Nephron (organoid): ENCODE data around the gene DOK7.

Source experiments
- H3K27ac Mint-ChIP-seq, 3 experiments: 2 replicates each; pipeline ENCODE4 v1.8.0; 2020; ENCODE audit warnings: mixed read lengths in 3 of 3, mild to moderate bottlenecking in 2 of 3, moderate library complexity in 1 of 3
- H3K27me3 Mint-ChIP-seq: 2 replicates; pipeline ENCODE4 v1.8.0; 2021; ENCODE audit warnings: low read depth, mild to moderate bottlenecking, moderate library complexity, mixed read lengths
- H3K36me3 Mint-ChIP-seq: 2 replicates; pipeline ENCODE4 v1.8.0; 2020; ENCODE audit warnings: low read depth, mixed read lengths
- H3K4me1 Mint-ChIP-seq: 2 replicates; pipeline ENCODE4 v1.8.0; 2020; ENCODE audit warnings: mixed read lengths
- H3K4me3 Mint-ChIP-seq, 3 experiments: 2 replicates each; pipeline ENCODE4 v1.8.0; 2020; ENCODE audit warnings: mild to moderate bottlenecking in 3 of 3, mixed read lengths in 3 of 3, moderate library complexity in 2 of 3
- H3K9me3 Mint-ChIP-seq: 2 replicates; pipeline ENCODE4 v1.8.0; 2020; ENCODE audit warnings: mixed read lengths
- TF ChIP-seq, protein P1 (sequence below), 3 experiments: fragments of 200-600 bp; sonication (generic); IDR thresholded peaks; one replicate each; pipeline ENCODE4 v1.5.0; 2021; ENCODE audit warnings: antibody characterized with exemption in 3 of 3; ENCODE audit not compliant: unreplicated experiment in 3 of 3

The DOK7 gene

DNA sequence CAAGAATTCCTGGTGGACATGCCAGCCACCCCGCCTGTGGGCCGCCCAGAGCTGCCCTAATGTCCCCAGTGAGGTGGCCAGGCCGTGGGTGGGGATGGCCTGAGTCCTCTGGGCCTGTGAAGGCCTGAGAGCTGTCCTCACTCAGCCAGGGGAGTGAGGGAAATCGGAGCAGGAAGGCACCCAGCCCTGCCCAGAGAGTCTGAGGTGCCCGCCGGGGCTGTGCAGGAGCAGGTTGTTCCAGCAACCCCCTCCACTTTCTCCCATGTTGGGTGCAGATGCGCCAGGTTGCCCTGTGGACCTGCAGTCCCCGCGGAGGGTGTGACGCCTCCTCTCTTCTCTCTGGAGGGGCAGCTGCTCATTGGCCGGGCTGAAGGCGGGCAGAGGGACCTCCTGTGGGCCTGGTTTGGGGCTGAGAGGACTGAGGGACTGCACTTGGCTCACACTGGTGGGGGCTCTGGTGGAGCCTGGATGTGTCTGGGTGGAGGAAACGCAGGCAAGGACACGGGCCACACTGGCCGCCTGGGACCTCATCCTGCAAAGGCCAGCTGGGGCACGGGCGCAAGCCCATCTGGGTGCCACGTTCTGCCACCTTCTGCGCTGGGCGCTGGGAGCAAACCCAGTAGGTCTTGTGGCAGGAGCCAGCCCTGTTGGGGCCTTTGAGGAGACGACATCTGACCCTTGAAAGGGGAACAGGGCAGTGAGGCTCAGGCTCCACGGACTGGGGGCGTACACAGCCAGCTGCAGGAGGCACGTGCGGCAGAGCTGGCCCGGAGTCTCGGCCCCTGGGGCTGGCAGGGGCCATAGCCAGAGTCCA, 14.0 kb downstream of the DOK7 start:
- H3K4me1 Mint-ChIP-seq = peaks cover 16% of the 10 kb centered on the region
- no peaks in the 10 kb centered on the region for H3K36me3 Mint-ChIP-seq
- no peaks in the 10 kb centered on the region for H3K27me3 Mint-ChIP-seq
- TF ChIP-seq, protein P1, sequence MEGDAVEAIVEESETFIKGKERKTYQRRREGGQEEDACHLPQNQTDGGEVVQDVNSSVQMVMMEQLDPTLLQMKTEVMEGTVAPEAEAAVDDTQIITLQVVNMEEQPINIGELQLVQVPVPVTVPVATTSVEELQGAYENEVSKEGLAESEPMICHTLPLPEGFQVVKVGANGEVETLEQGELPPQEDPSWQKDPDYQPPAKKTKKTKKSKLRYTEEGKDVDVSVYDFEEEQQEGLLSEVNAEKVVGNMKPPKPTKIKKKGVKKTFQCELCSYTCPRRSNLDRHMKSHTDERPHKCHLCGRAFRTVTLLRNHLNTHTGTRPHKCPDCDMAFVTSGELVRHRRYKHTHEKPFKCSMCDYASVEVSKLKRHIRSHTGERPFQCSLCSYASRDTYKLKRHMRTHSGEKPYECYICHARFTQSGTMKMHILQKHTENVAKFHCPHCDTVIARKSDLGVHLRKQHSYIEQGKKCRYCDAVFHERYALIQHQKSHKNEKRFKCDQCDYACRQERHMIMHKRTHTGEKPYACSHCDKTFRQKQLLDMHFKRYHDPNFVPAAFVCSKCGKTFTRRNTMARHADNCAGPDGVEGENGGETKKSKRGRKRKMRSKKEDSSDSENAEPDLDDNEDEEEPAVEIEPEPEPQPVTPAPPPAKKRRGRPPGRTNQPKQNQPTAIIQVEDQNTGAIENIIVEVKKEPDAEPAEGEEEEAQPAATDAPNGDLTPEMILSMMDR (IDR thresholded peaks at IDR 0.05; ENCODE audit: unreplicated experiment in 3 of 3) = no peak
- H3K9me3 Mint-ChIP-seq = no peaks in the 10 kb centered on the region
- no peak overlapping the region for H3K27ac Mint-ChIP-seq
- no peak overlapping the region for H3K4me3 Mint-ChIP-seq

DNA sequence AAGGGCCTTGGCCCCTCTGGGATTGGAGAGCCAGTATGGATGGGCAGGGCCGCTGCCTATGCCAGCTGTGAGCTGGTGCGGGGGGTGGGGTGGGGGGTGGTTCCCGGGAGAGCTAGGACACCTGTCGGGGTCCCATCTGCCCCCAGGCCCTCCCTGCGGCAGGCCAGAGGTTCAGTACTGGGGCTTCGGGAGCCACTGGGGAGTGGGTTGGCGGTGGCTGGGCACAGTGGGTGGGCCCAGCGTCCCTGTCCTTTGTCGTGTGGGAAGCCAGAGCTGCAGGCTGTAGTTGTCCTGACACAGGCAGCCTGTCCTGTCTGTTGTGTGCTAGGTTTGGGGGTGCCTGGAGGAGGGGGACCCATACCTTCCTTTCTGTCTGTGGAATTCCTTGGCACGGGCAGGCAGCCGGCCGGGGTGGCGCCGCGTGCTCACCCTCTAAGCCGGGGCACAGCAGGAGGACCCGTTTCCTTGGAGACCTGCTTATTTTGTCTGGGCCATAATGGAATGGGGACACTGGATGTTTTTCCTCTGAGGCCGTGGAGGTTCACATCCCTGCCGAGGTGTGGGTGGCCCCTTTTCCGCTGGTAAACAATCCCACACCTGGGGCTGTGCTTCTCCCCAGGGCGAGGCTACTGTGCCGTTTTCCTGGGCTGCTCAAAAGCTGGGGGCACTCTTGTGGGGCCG, 14.8 kb downstream of the DOK7 start:
- peaks cover 16% of the 10 kb centered on the region for H3K4me1 Mint-ChIP-seq
- no peak overlapping the region for H3K27ac Mint-ChIP-seq
- TF ChIP-seq, protein P1 (IDR thresholded peaks at IDR 0.05; ENCODE audit: unreplicated experiment in 3 of 3) = no peak
- H3K4me3 Mint-ChIP-seq = no peak overlapping the region
- H3K36me3 Mint-ChIP-seq = no peaks in the 10 kb centered on the region
- H3K27me3 Mint-ChIP-seq = peaks cover 3% of the 10 kb centered on the region
- H3K9me3 Mint-ChIP-seq = no peaks in the 10 kb centered on the region

DNA sequence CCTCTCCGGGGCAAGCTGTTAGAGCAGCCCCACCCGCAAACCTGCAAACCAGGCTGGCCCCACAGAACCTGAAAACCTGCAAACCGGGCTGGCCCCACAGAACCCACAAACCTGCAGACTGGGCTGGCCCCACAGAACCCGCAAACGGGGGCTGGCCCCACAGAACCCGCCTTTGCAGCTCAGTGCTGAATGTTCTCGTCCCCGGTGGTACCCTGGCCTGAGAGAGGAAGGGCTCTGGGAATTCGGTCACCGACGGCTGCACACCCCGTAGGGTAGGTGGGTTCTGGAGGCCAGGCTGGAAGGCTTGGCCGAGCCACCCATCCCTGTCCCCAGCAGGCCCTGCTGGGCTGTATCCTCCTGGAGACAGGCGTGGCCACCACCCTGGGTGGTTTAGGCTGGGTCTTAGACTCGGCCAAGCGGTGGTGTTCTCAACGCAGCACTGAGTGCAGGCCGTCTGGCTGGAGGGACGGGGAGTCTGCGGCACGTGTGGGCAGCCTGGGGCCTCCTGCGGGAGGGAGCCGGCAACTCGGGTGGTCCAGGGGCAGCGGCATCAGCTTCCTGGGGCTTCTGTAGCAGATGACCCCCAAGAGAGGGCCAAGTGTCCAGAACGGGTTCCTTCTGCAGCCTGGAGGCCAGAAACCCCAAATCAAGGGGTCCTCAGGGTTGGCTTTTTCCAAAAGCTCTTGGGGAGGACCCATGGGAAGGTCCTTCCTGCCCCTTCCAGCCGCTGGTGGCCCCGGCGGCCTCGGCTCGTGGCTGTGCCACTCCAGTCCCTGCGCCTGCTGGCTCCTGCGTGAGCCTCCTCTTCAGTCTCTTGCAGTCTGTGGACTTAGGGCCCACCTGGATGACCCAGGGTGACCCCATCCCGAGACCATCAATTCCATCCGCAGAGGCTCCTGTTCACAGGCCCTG, 15.6 kb downstream of the DOK7 start:
- Mint-ChIP-seq H3K9me3 (no peaks in the 10 kb centered on the region), H3K27me3 (peaks cover 3% of the 10 kb centered on the region), H3K27ac (no peak overlapping the region), H3K4me3 (no peak overlapping the region), H3K4me1 (peaks cover 21% of the 10 kb centered on the region), H3K36me3 (no peaks in the 10 kb centered on the region)
- TF ChIP-seq, protein P1 (IDR thresholded peaks at IDR 0.05; ENCODE audit: unreplicated experiment in 3 of 3) = no peak

DNA sequence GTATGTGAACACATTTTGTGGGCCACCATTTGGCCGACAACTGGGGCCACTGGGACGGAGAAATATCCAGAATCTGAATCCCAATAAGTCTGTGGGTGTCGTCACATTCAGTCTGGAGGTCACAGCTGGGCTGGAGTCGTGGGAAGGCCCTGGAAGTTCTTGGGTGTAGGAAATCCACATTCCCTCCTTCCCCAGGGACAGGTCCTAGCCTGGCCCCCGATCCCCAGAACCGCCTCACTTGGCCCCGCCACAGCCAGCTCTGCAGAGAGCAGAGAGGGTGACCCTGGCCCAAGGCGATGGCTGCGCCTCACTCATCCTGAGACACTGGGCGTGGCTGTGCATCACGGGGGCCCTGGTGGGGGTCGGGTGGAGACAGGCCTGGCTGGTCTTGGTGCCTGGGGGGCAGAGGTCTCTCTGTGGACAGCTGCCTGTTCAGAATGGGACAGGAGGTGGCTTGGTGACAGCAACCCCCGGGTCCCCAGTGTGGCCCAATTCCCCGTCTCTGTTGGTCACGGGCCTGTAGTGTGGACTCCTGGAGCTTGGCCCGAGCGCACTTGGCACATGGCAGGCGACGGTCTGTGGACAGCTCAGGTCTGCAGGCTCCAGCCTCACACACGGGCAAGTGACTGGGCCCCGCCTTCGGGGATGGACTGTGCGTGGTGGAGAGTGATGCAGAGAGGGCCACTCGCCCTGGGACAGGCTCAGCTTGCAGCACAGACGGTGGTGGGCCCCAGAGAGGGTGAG, 16.4 kb downstream of the DOK7 start:
- TF ChIP-seq, protein P1 (IDR thresholded peaks at IDR 0.05; ENCODE audit: unreplicated experiment in 3 of 3) = no peak
- Mint-ChIP-seq H3K4me1 (peaks cover 22% of the 10 kb centered on the region), H3K9me3 (no peaks in the 10 kb centered on the region), H3K27ac (no peak overlapping the region), H3K27me3 (peaks cover 3% of the 10 kb centered on the region), H3K36me3 (no peaks in the 10 kb centered on the region), H3K4me3 (no peak overlapping the region)

DNA sequence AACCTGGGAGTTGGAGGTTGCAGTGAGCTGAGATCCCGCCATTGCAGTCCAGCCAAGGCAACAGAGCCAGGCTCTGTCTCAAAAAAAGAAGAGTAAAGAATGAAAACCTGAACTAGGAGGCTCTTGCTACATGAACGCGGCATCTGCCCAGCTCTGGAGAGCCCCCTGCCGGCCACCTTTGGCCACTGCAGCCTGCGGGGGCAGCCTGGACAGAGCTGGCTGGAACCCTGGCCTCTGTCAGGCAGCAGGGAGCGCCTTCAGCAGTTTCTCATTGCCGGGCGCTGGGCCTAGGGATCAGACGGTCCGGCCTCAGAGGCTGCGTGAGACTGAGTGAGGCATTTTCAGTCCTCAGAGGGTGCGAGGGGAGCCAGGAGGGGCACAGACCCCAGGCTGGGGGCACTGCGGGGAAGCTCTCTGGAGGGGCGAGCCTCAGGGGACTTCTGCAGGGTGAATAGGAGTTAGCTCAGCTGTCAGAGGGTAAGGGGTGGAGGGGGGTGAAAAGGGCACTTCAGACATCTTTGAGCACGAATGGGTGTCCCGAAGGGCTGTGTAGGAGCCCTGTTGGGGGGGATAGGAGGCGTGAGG, 17.5 kb downstream of the DOK7 start:
- TF ChIP-seq, protein P1 (IDR thresholded peaks at IDR 0.05; ENCODE audit: unreplicated experiment in 3 of 3) = peak; percentile 100
- no peaks in the 10 kb centered on the region for H3K9me3 Mint-ChIP-seq
- H3K4me3 Mint-ChIP-seq = no peak overlapping the region
- H3K36me3 Mint-ChIP-seq = no peaks in the 10 kb centered on the region
- H3K27ac Mint-ChIP-seq = no peak overlapping the region
- peaks cover 22% of the 10 kb centered on the region for H3K4me1 Mint-ChIP-seq
- H3K27me3 Mint-ChIP-seq = peaks cover 3% of the 10 kb centered on the region
